H9 (cell line): ENCODE data around the gene DBI. TPM values are rescaled to one million over a fixed set of nuclear protein-coding genes. Genes with fewer than 3 reads are reported as not detected.

Experiments
- DNase-seq: peaks from one replicate; pipeline ENCODE4 v3.0.0-alpha.2; 2017
- H2AFZ ChIP-seq: one replicate; pipeline ENCODE4 v1.6.1; 2013; ENCODE audit warnings: mild to moderate bottlenecking, low read length, control low read depth, moderate library complexity
- H2AK5ac ChIP-seq: 2 replicates; pipeline ENCODE4 v1.6.1; 2013; ENCODE audit warnings: low read length, control low read depth, mixed read lengths; ENCODE audit not compliant: insufficient read length
- H2BK120ac ChIP-seq: one replicate; pipeline ENCODE4 v1.6.1; 2013; ENCODE audit warnings: low read depth, mild to moderate bottlenecking, low read length, control low read depth, inconsistent platforms; ENCODE audit not compliant: poor library complexity, severe bottlenecking
- H2BK12ac ChIP-seq: 2 replicates; pipeline ENCODE4 v1.6.1; 2013; ENCODE audit warnings: low read length, control low read depth, mixed read lengths, low read depth; ENCODE audit not compliant: insufficient read length
- H2BK15ac ChIP-seq: 2 replicates; pipeline ENCODE4 v1.6.1; 2013; ENCODE audit warnings: low read depth, low read length, control low read depth
- H2BK20ac ChIP-seq: one replicate; pipeline ENCODE4 v1.6.1; 2013; ENCODE audit warnings: low read depth, mild to moderate bottlenecking, low read length, control low read depth, inconsistent platforms; ENCODE audit not compliant: poor library complexity, severe bottlenecking
- H2BK5ac ChIP-seq: 2 replicates; pipeline ENCODE4 v1.6.1; 2013; ENCODE audit warnings: low read length, control low read depth, mixed read lengths; ENCODE audit not compliant: insufficient read length
- H3K14ac ChIP-seq: 2 replicates; pipeline ENCODE4 v1.6.1; 2013; ENCODE audit warnings: low read length, control low read depth; ENCODE audit not compliant: insufficient read depth
- H3K18ac ChIP-seq: 2 replicates; pipeline ENCODE4 v1.6.1; 2013; ENCODE audit warnings: low read depth, mild to moderate bottlenecking, mixed read lengths, low read length, control low read depth; ENCODE audit not compliant: insufficient read length
- H3K23ac ChIP-seq: 2 replicates; pipeline ENCODE4 v1.6.1; 2013; ENCODE audit warnings: low read length, control low read depth, mixed read lengths, low read depth; ENCODE audit not compliant: insufficient read length
- H3K23me2 ChIP-seq: 2 replicates; pipeline ENCODE4 v1.6.1; 2013; ENCODE audit warnings: low read depth, mild to moderate bottlenecking, mixed read lengths, low read length, control low read depth; ENCODE audit not compliant: insufficient read length, poor library complexity, severe bottlenecking
- H3K27ac ChIP-seq: 2 replicates; pipeline ENCODE4 v1.5.1; 2013; ENCODE audit warnings: low read length, control low read depth, mixed read lengths, low read depth; ENCODE audit not compliant: insufficient read length
- H3K27me3 ChIP-seq: 2 replicates; pipeline ENCODE4 v1.6.1; 2013; ENCODE audit warnings: low read length, control low read depth, inconsistent platforms; ENCODE audit not compliant: insufficient read depth
- H3K4ac ChIP-seq: 2 replicates; pipeline ENCODE4 v1.6.1; 2013; ENCODE audit warnings: low read depth, mild to moderate bottlenecking, control low read depth, inconsistent platforms, low read length, moderate library complexity
- H3K4me1 ChIP-seq: 2 replicates; pipeline ENCODE4 v1.6.1; 2013; ENCODE audit warnings: low read length, control low read depth, inconsistent platforms; ENCODE audit not compliant: insufficient read depth
- H3K4me2 ChIP-seq: 2 replicates; pipeline ENCODE4 v1.6.1; 2013; ENCODE audit warnings: low read length, control low read depth, mixed read lengths; ENCODE audit not compliant: insufficient read length, insufficient read depth
- H3K56ac ChIP-seq: 2 replicates; pipeline ENCODE4 v1.6.1; 2013; ENCODE audit warnings: low read depth, mild to moderate bottlenecking, mixed read lengths, low read length, control low read depth; ENCODE audit not compliant: insufficient read length
- H3K79me1 ChIP-seq: 2 replicates; pipeline ENCODE4 v1.6.1; 2013; ENCODE audit warnings: low read depth, mild to moderate bottlenecking, moderate library complexity, low read length, control low read depth, inconsistent platforms; ENCODE audit not compliant: insufficient read depth, poor library complexity, severe bottlenecking
- H3K79me2 ChIP-seq: 2 replicates; pipeline ENCODE4 v1.6.1; 2013; ENCODE audit warnings: low read length, control low read depth, inconsistent platforms; ENCODE audit not compliant: insufficient read depth
- H3K9ac ChIP-seq: 2 replicates; pipeline ENCODE4 v1.6.1; 2013; ENCODE audit warnings: low read length, control low read depth, mixed read lengths; ENCODE audit not compliant: insufficient read length; ENCODE audit errors: extremely low read depth
- H3K9me3 ChIP-seq: one replicate; pipeline ENCODE4 v1.6.1; 2013; ENCODE audit warnings: low read depth, low read length, inconsistent platforms; ENCODE audit not compliant: control insufficient read depth
- H3T11ph ChIP-seq: one replicate; pipeline ENCODE4 v1.6.1; 2013; ENCODE audit warnings: mild to moderate bottlenecking, low read length, control low read depth, inconsistent platforms
- H4K20me1 ChIP-seq: one replicate; pipeline ENCODE4 v1.6.1; 2013; ENCODE audit not compliant: control insufficient read depth, insufficient read length, insufficient read depth
- H4K5ac ChIP-seq: 2 replicates; pipeline ENCODE4 v1.6.1; 2013; ENCODE audit warnings: low read depth, mild to moderate bottlenecking, mixed read lengths, low read length, control low read depth; ENCODE audit not compliant: insufficient read length
- H4K8ac ChIP-seq: replicated peaks from 2 replicates; pipeline ENCODE4 v1.6.1; 2013; ENCODE audit warnings: low read length, control low read depth, mixed read lengths, low read depth; ENCODE audit not compliant: insufficient read length
- H4K91ac ChIP-seq: 2 replicates; pipeline ENCODE4 v1.6.1; 2013; ENCODE audit warnings: low read depth, mild to moderate bottlenecking, moderate library complexity, mixed read lengths, low read length, control low read depth; ENCODE audit not compliant: insufficient read length
- H3K27ac Mint-ChIP-seq, 3 experiments: 2 replicates in 2 of 3; 3 replicates in 1 of 3; pipeline ENCODE4 v1.8.0; 2020 to 2021; ENCODE audit warnings: mixed read lengths in 3 of 3, mild to moderate bottlenecking in 1 of 3, moderate library complexity in 1 of 3
- H3K27me3 Mint-ChIP-seq: 2 replicates; pipeline ENCODE4 v1.8.0; 2021; ENCODE audit warnings: low read depth, mild to moderate bottlenecking, moderate library complexity, mixed read lengths
- H3K36me3 Mint-ChIP-seq, 3 experiments: 2 replicates in 2 of 3; 3 replicates in 1 of 3; pipeline ENCODE4 v1.8.0; 2020 to 2021; ENCODE audit warnings: low read depth in 3 of 3, mixed read lengths in 3 of 3; ENCODE audit not compliant: insufficient read depth in 1 of 3
- H3K4me1 Mint-ChIP-seq, 2 experiments: 2 replicates each; pipeline ENCODE4 v1.8.0; 2020; ENCODE audit warnings: mixed read lengths in 2 of 2
- H3K4me3 Mint-ChIP-seq, 2 experiments: 2 replicates in 1 of 2; 3 replicates in 1 of 2; pipeline ENCODE4 v1.8.0; 2020 to 2021; ENCODE audit warnings: mild to moderate bottlenecking in 2 of 2, mixed read lengths in 2 of 2, moderate library complexity in 1 of 2
- H3K9me3 Mint-ChIP-seq, 2 experiments: 2 replicates in 1 of 2; 3 replicates in 1 of 2; pipeline ENCODE4 v1.8.0; 2020; ENCODE audit warnings: mild to moderate bottlenecking in 2 of 2, mixed read lengths in 2 of 2, moderate library complexity in 1 of 2
- WGBS: extraction: QIAGEN DNeasy Blood & Tissue Kit; methylation state at CpG from one replicate; pipeline ENCODE4 v1.1.7; 2013; ENCODE audit warnings: missing lambda C conversion rate, low lambda C conversion rate, mixed read lengths; ENCODE audit not compliant: insufficient read length; ENCODE audit errors: extremely low coverage; 5-methylcytosine and 5-hydroxymethylcytosine counted together
- total RNA-seq: library from RNA; stranded (reverse); gene quantifications from 2 replicates; pipeline ENCODE4 v1.2.1, GENCODE V29; 2021
- TF ChIP-seq, protein P1 (sequence below): fragments of 200-600 bp; sonication (generic); conservative IDR thresholded peaks from 3 replicates; pipeline ENCODE4 v1.8.0; 2021; ENCODE audit warnings: antibody characterized with exemption, mild to moderate bottlenecking

The DBI gene
- total RNA-seq, 1 experiment from 2014 or later, result 127 TPM

DNA sequence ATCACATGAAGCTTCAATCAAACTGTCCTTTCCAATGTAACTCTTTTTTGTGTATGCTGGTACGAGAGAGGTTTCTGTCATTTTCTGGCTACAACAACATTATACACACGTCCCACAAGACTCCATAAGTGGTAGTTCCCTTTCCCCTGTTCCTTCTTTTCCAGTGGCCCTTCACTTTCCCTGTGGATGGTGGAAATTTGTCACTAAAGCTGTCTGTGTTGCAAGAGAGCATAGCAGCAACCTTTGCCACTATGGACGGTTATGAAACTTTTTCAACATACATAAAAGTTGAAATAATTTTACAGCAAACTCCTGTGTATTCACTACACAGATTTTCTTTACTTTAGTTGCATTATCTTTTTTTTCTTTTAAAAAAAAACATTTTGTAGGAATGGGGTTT is 18.7 kb downstream of the DBI start:
- Histone ChIP-seq H2BK15ac (no peak overlapping the region), H2AK5ac (no peak overlapping the region), H3K23ac (no peak overlapping the region), H3K4me2 (no peak overlapping the region), H3K4ac (no peak overlapping the region), H4K91ac (no peak overlapping the region), H3K23me2 (no peaks in the 10 kb centered on the region), H4K5ac (no peak overlapping the region), H2BK5ac (no peak overlapping the region), H4K8ac (no peak overlapping the region), H3K56ac (no peak overlapping the region), H3K79me2 (no peaks in the 10 kb centered on the region), H3K27me3 (no peaks in the 10 kb centered on the region), H3K27ac (no peak overlapping the region), H3K9me3 (no peaks in the 10 kb centered on the region), H4K20me1 (no peaks in the 10 kb centered on the region), H3K4me1 (no peaks in the 10 kb centered on the region), H2BK120ac (no peak overlapping the region), H2AFZ (no peak overlapping the region), H3K18ac (no peak overlapping the region), H3K9ac (no peak overlapping the region), H3K14ac (no peak overlapping the region), H2BK12ac (no peak overlapping the region), H3T11ph (no peak overlapping the region), H2BK20ac (no peak overlapping the region), H3K79me1 (no peaks in the 10 kb centered on the region)
- DNase-seq, result no peak
- H3K9me3 Mint-ChIP-seq, result no peaks in the 10 kb centered on the region
- TF ChIP-seq, protein P1, sequence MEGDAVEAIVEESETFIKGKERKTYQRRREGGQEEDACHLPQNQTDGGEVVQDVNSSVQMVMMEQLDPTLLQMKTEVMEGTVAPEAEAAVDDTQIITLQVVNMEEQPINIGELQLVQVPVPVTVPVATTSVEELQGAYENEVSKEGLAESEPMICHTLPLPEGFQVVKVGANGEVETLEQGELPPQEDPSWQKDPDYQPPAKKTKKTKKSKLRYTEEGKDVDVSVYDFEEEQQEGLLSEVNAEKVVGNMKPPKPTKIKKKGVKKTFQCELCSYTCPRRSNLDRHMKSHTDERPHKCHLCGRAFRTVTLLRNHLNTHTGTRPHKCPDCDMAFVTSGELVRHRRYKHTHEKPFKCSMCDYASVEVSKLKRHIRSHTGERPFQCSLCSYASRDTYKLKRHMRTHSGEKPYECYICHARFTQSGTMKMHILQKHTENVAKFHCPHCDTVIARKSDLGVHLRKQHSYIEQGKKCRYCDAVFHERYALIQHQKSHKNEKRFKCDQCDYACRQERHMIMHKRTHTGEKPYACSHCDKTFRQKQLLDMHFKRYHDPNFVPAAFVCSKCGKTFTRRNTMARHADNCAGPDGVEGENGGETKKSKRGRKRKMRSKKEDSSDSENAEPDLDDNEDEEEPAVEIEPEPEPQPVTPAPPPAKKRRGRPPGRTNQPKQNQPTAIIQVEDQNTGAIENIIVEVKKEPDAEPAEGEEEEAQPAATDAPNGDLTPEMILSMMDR, result no peak
- H3K27me3 Mint-ChIP-seq, result peaks cover 2% of the 10 kb centered on the region; the same call in 1 of the 2 replicates
- no CpG with 5 or more reads among the region's 3 CpGs for WGBS
- H3K4me1 Mint-ChIP-seq, result peaks cover 18 to 32% of the 10 kb centered on the region in 2 experiments
- no peaks in the 10 kb centered on the region for H3K36me3 Mint-ChIP-seq
- H3K4me3 Mint-ChIP-seq, result no peak overlapping the region
- no peak overlapping the region for H3K27ac Mint-ChIP-seq
